Esophagus muscularis mucosa (tissue), 4 donors: ENCODE data around the gene NTN1. TPM values are rescaled to one million over a fixed set of nuclear protein-coding genes. Genes with fewer than 3 reads are reported as not detected.

Experiments
- DNase-seq: peaks from one replicate; pipeline ENCODE4 v3.0.0-alpha.2; 2017; ENCODE audit errors: extremely low spot score
- H3K27ac ChIP-seq, 4 donors: fragments of 200-600 bp; sonication (generic); replicated peaks in 1 of 4; 1 replicate in 3 of 4; 2 replicates in 1 of 4; pipeline ENCODE4 v1.5.1; 2016 to 2019; ENCODE audit warnings: mild to moderate bottlenecking in 1 of 4
- H3K27me3 ChIP-seq, 4 donors: fragments of 200-600 bp; sonication (generic); one replicate each; pipeline versions ENCODE4 v1.5.1 to v1.6.0; 2016 to 2019
- H3K36me3 ChIP-seq, 4 donors: fragments of 200-600 bp; sonication (generic); one replicate each; pipeline ENCODE4 v1.5.1; 2016 to 2019
- H3K4me1 ChIP-seq, 4 donors: fragments of 200-600 bp; sonication (generic); one replicate each; pipeline ENCODE4 v1.5.1; 2016 to 2019
- H3K4me3 ChIP-seq, 4 donors: fragments of 200-600 bp; sonication (generic); 1 replicate in 2 of 4; 2 replicates in 2 of 4; pipeline ENCODE4 v1.5.1; 2016 to 2019; ENCODE audit warnings: mild to moderate bottlenecking in 4 of 4, moderate library complexity in 1 of 4
- H3K9me3 ChIP-seq, 4 donors: fragments of 200-600 bp; sonication (generic); 1 replicate in 3 of 4; 2 replicates in 1 of 4; pipeline ENCODE4 v1.5.1; 2016 to 2019
- EP300 ChIP-seq: sonication (generic); formaldehyde crosslinking; IDR thresholded peaks from one replicate; pipeline ENCODE4 v1.6.1; 2017; ENCODE audit warnings: antibody characterized with exemption
- POLR2A ChIP-seq: fragments of 450-650 bp; IDR thresholded peaks from one replicate; pipeline ENCODE4 v1.6.1; 2017; ENCODE audit warnings: antibody characterized with exemption, moderate library complexity, mild to moderate bottlenecking, low read depth
- POLR2AphosphoS5 ChIP-seq, 2 donors: sonication (generic); formaldehyde crosslinking; IDR thresholded peaks; one replicate each; pipeline ENCODE4 v1.6.1; 2017; ENCODE audit warnings: antibody characterized with exemption in 2 of 2
- WGBS: methylation state at CpG from one replicate; pipeline ENCODE4 v1.1.5; 2018; 5-methylcytosine and 5-hydroxymethylcytosine counted together
- intact Hi-C: fragments of 100-400 bp; cut with DNase I; formaldehyde crosslinking; loops from one replicate; pipeline ENCODE4 v1.15.1; 2023
- total RNA-seq, 4 donors: library from RNA; depleted of rRNA; stranded (reverse); fragments of >200 nt; gene quantifications; one replicate each; pipeline versions ENCODE4 v1.1.0 to v1.2.1, GENCODE V29; 2016
- TF ChIP-seq, protein P1 (sequence below), 3 experiments: fragments of 200-600 bp in 2 of 3; fragments of 450-650 bp in 1 of 3; sonication (generic) in 2 of 3; IDR thresholded peaks; one replicate each; pipeline ENCODE4 v1.5.1; 2017 to 2019; ENCODE audit warnings: antibody characterized with exemption in 3 of 3, mild to moderate bottlenecking in 2 of 3, moderate library complexity in 1 of 3

NTN1 gene
- total RNA-seq, 4 donors from 2014 or later = 69.3 to 179 (median 117) TPM

DNA sequence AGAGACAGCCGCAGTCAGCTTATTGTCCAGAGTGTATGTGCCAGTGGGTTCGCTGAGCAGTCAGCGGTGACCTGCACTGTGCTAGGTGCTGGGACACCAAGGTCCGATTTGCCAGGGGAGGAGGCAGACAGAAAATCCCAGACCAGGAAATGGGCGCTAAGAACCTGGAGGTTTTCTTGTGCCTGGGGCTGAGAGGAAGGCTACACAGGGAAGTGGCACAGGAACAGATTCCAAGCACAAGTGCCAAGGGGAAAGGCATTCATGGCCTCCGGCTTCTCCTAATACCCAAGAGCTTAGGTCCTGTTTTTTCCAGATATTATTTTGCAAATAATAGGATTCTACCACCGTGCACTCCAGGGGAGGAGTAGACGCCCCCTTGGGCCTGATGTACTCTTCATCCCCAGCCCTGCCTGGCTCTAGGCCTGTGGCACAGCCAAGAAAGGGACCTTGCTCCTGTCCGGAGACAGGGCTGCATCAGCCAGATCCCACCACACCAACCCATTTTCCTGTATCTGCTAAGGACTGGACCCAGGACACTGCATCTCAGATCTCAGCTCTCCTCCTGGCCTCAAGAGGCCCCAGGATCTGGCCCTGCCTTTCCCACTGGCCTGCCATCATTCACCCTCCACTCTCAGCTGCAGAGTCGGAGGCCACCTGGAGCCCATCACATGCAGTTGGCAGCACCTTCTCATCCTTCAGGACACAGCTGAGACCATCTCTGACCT is 187.2 kb downstream of the NTN1 start:
- Histone ChIP-seq H3K9me3 (no peaks in the 10 kb centered on the region), H3K4me1 (peaks cover 0 to 37% (median 35%) of the 10 kb centered on the region in 4 donors), H3K27ac (no peak overlapping the region), H3K4me3 (no peak overlapping the region), H3K36me3 (peaks cover 0 to 13% (median 5%) of the 10 kb centered on the region in 4 donors), H3K27me3 (no peaks in the 10 kb centered on the region)
- WGBS = 96% methylated on average over 9 of the region's 10 CpGs
- intact Hi-C loops = no loop called here
- TF ChIP-seq, protein P1, sequence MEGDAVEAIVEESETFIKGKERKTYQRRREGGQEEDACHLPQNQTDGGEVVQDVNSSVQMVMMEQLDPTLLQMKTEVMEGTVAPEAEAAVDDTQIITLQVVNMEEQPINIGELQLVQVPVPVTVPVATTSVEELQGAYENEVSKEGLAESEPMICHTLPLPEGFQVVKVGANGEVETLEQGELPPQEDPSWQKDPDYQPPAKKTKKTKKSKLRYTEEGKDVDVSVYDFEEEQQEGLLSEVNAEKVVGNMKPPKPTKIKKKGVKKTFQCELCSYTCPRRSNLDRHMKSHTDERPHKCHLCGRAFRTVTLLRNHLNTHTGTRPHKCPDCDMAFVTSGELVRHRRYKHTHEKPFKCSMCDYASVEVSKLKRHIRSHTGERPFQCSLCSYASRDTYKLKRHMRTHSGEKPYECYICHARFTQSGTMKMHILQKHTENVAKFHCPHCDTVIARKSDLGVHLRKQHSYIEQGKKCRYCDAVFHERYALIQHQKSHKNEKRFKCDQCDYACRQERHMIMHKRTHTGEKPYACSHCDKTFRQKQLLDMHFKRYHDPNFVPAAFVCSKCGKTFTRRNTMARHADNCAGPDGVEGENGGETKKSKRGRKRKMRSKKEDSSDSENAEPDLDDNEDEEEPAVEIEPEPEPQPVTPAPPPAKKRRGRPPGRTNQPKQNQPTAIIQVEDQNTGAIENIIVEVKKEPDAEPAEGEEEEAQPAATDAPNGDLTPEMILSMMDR (IDR thresholded peaks at IDR 0.05) = no peak
- TF ChIP-seq EP300 (no peak), POLR2A (no peak), POLR2AphosphoS5 (IDR thresholded peaks at IDR 0.05) (no peak)
- no peak for DNase-seq

DNA sequence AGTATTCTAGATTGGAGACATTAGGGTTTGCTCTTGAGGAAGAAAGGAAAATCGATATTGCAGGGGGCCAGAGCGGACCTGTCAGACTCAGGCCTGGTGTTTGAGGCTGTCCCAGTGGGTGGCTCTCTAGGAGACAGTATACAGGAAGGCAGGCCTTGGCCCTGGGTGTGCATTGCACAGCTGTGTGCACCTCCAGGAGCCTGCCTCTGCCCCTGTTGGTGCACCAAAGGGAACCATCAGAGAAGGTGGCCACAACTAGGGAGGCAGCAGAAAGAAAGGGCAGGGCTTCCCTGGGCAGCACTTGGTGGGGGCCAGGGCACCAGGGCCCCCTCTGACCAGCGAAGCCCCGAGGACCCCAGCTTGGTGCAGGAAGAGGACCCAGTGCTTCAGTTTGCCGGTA is 188.0 kb downstream of the NTN1 start:
- Histone ChIP-seq H3K4me1 (peaks cover 0 to 41% (median 37%) of the 10 kb centered on the region in 4 donors), H3K27ac (no peak overlapping the region), H3K36me3 (peaks cover 0 to 13% (median 5%) of the 10 kb centered on the region in 4 donors), H3K27me3 (no peaks in the 10 kb centered on the region), H3K4me3 (no peak overlapping the region), H3K9me3 (no peaks in the 10 kb centered on the region)
- no peak for DNase-seq
- TF ChIP-seq POLR2A (no peak), EP300 (no peak), POLR2AphosphoS5 (IDR thresholded peaks at IDR 0.05) (no peak)
- TF ChIP-seq, protein P1 (IDR thresholded peaks at IDR 0.05) = no peak
- WGBS = 100% methylated on average over 2 of the region's 5 CpGs
- intact Hi-C loops = no loop called here

DNA sequence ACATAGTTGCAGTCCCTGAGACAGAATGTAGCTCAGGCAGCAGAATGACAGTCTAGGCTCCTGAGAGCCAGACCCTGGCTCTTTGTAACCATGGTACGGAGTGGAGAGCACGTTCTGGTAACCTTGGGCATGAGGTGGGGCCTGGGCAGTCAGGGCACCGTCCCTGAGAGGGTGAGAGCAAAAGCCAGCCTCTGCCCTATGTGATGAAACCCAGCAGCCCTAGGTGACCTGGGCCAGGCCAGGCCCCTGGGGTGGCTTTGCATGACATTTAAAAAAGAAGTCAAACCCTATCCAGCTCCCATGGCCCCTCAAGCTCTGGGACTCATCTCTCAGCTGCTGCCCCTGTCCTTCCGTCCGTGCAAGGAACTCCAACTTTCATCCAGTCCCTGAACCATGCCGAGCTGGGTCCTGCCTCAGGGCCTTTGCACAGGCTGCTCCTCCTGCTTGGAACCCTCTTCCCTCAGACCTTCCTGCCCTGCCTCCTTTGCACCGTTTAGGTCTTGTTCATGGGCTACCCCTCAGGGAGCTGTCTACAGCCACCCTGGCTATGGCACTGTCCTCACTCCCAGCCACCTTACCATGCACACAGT is 188.6 kb downstream of the NTN1 start:
- TF ChIP-seq EP300 (no peak), POLR2A (no peak), POLR2AphosphoS5 (IDR thresholded peaks at IDR 0.05) (no peak)
- TF ChIP-seq, protein P1 (IDR thresholded peaks at IDR 0.05) = no peak
- Histone ChIP-seq H3K4me1 (peaks cover 0 to 43% (median 37%) of the 10 kb centered on the region in 4 donors), H3K4me3 (no peak overlapping the region), H3K9me3 (no peaks in the 10 kb centered on the region), H3K27me3 (no peaks in the 10 kb centered on the region), H3K27ac (no peak overlapping the region), H3K36me3 (peaks cover 0 to 13% (median 5%) of the 10 kb centered on the region in 4 donors)
- no peak for DNase-seq
- intact Hi-C loops = no loop called here
- WGBS = 92% methylated on average over 7 of the region's 7 CpGs

DNA sequence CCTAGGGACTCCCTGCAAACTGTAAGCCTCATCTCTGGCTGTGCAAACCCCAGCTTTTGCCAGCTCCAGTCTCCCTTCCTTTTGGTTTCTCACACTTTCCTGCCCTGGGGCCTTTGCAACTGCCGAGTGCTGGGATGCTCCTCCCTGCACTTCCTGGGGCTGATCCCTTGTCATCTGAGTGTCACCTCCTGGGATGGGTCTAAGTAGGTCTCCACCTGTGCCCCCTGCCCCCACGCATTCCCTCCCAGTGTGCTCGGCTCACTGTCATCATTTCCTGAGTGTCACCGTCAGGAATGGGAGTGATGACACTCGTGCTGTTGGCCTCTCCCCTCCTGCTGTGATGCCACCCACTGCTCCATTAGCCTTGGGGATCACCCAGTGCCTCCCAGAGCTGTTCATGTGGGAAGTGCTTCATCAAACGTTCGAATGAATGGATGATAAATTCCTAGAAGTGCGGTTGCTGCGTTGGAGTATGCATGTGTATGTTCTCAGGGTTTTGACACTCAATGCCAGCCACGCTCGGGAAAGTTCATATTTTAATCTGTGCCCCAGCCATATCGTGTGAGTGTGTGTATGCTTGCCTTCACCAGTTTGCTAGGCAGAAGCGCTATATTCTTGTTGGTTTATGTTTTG is 189.9 kb downstream of the NTN1 start:
- Histone ChIP-seq H3K27me3 (no peaks in the 10 kb centered on the region), H3K27ac (no peak overlapping the region), H3K9me3 (peaks cover 0 to 13% (median 5%) of the 10 kb centered on the region in 4 donors), H3K36me3 (peaks cover 0 to 13% (median 5%) of the 10 kb centered on the region in 4 donors), H3K4me3 (no peak overlapping the region), H3K4me1 (peaks cover 0 to 29% (median 24%) of the 10 kb centered on the region in 4 donors)
- intact Hi-C loops = no loop called here
- DNase-seq = no peak
- WGBS = 87% methylated on average over 13 of the region's 13 CpGs
- TF ChIP-seq POLR2A (no peak), EP300 (no peak), POLR2AphosphoS5 (IDR thresholded peaks at IDR 0.05) (no peak)
- TF ChIP-seq, protein P1 (IDR thresholded peaks at IDR 0.05) = no peak
